Measurements from ENCODE around the gene SGPP1. TPM values are rescaled to one million over a fixed set of nuclear protein-coding genes. Genes with fewer than 3 reads are reported as not detected.

The SGPP1 gene
- total and polyA plus RNA-seq, 2 of the 8 experiments (the other 6 are each of a cell fraction or from before 2014, with no cell fraction given): 5.7 to 8.1 TPM

- no peak overlapping the region for H3K14ac ChIP-seq (ENCODE audit: insufficient read length)
- H3K9me3 ChIP-seq (ENCODE audit: insufficient read depth in 2 of 2, low read depth in 1 of 2, low read length in 1 of 2): no peaks in the 10 kb centered on the region
- H4K5ac ChIP-seq (ENCODE audit: insufficient read length, low read depth, low read length): no peak overlapping the region
- no peaks in the 10 kb centered on the region for H3K79me2 ChIP-seq (ENCODE audit: control insufficient read depth in 1 of 2, insufficient read depth in 2 of 2, low read length in 2 of 2)
- H4K8ac ChIP-seq (ENCODE audit: extremely low read depth, insufficient read depth, low read length): no peak overlapping the region
- WGBS, 2 experiments (ENCODE audit: extremely low coverage in 1 of 2, insufficient coverage in 1 of 2, insufficient read length in 1 of 2, insufficient replicate concordance in 2 of 2, low coverage in 1 of 2, low lambda C conversion rate in 2 of 2, missing lambda C conversion rate in 1 of 2): 92% methylated on average over 3 of the region's 3 CpGs; no CpG with 5 or more reads in 1 of the 2 experiments
- no peak overlapping the region for H3K23ac ChIP-seq (ENCODE audit: insufficient read length)
- no peak for FAIRE-seq
- H3K79me1 ChIP-seq (ENCODE audit: low read depth, low read length): no peaks in the 10 kb centered on the region
- H3K27me3 ChIP-seq (replicated peaks in 1 of 4; ENCODE audit: control insufficient read depth in 3 of 4, extremely low read depth in 1 of 4, insufficient read depth in 3 of 4, low read length in 3 of 4): no peaks in the 10 kb centered on the region
- no peak overlapping the region for H2AFZ ChIP-seq (ENCODE audit: low read length)
- no peak overlapping the region for H2BK120ac ChIP-seq (replicated peaks; ENCODE audit: low read depth, low read length)
- no peak overlapping the region for H3K4ac ChIP-seq (replicated peaks; ENCODE audit: insufficient read length, low read depth, low read length)
- no peaks in the 10 kb centered on the region for H3K23me2 ChIP-seq (ENCODE audit: low read depth, low read length)
- H4K91ac ChIP-seq (replicated peaks; ENCODE audit: insufficient read length, low read length): no peak overlapping the region
- no peak overlapping the region for H2BK20ac ChIP-seq (ENCODE audit: low read length)
- no peak overlapping the region for H2BK12ac ChIP-seq (ENCODE audit: low read depth, low read length)
- no peak overlapping the region for H3K18ac ChIP-seq (ENCODE audit: extremely low read depth, low read length)
- no peak overlapping the region for H2BK15ac ChIP-seq (ENCODE audit: low read length)
- no peak overlapping the region for H3K4me3 ChIP-seq (ENCODE audit: extremely low read depth in 1 of 4, insufficient read depth in 2 of 4, low read depth in 3 of 4, low read length in 4 of 4)
- no peaks in the 10 kb centered on the region for H4K20me1 ChIP-seq (replicated peaks in 1 of 2; ENCODE audit: control insufficient read depth in 1 of 2, insufficient read depth in 2 of 2, low read length in 2 of 2)
- no peak overlapping the region for H2AK5ac ChIP-seq (ENCODE audit: low read depth, low read length)
- ChIA-PET CTCF (ENCODE audit: partially characterized antibody) (interaction anchor here (1.2 kb wide), 1 partner anchor 12 kb away, joined by 3 read pairs; no protein-coding TSS in a partner anchor), POLR2A (ENCODE audit: partially characterized antibody) (interaction anchor here (0.7 kb wide), 1 partner anchor 17 kb away, joined by 4 read pairs; no protein-coding TSS in a partner anchor)
- no peak for DNase-seq (ENCODE audit: low read depth in 1 of 2, low spot score in 2 of 2)
- H3K4me2 ChIP-seq (ENCODE audit: insufficient read depth in 1 of 2, low read depth in 2 of 2, low read length in 2 of 2): no peak overlapping the region
- H3K36me3 ChIP-seq (ENCODE audit: control insufficient read depth in 2 of 4, insufficient read depth in 4 of 4, low read length in 3 of 4): no peaks in the 10 kb centered on the region
- H3K9ac ChIP-seq (replicated peaks in 1 of 4; ENCODE audit: extremely low read depth in 1 of 4, low read depth in 3 of 4, low read length in 3 of 4): no peak overlapping the region
- H3K27ac ChIP-seq (ENCODE audit: low read depth, low read length): no peak overlapping the region
- H3K4me1 ChIP-seq (replicated peaks in 1 of 4; ENCODE audit: control insufficient read depth in 3 of 4, insufficient read depth in 4 of 4, low read length in 3 of 4): no peaks in the 10 kb centered on the region
- no peak overlapping the region for H2BK5ac ChIP-seq (ENCODE audit: low read depth, low read length)
- no peak overlapping the region for H3K56ac ChIP-seq (replicated peaks; ENCODE audit: insufficient read length, low read depth, low read length)
- TF ChIP-seq CHD1 (IDR thresholded peaks at IDR 0.05; ENCODE audit: low read depth, low read length): no peak
- TF ChIP-seq RNF2 (IDR thresholded peaks at IDR 0.05; ENCODE audit: borderline replicate concordance, low read depth, low read length, missing control alignments, poor library complexity, severe bottlenecking): no peak
- TF ChIP-seq TCF12 (IDR thresholded peaks at IDR 0.05; ENCODE audit: low read depth, low read length): no peak
- no peak for TF ChIP-seq PHF8 (conservative IDR thresholded peaks at IDR 0.05; ENCODE audit: low read depth, low read length)
- no peak for TF ChIP-seq MAX (IDR thresholded peaks at IDR 0.05)
- no peak for TF ChIP-seq POU5F1 (IDR thresholded peaks at IDR 0.05; ENCODE audit: low read depth, low read length)
- no peak for TF ChIP-seq CBX5 (IDR thresholded peaks at IDR 0.05; ENCODE audit: low read depth, low read length)
- no peak for TF ChIP-seq USF2 (IDR thresholded peaks at IDR 0.05; ENCODE audit: low read length)
- no peak for TF ChIP-seq ASH2L (IDR thresholded peaks at IDR 0.05; ENCODE audit: low read length)
- no peak for TF ChIP-seq ATF2 (IDR thresholded peaks at IDR 0.05; ENCODE audit: low read length)
- no peak for TF ChIP-seq NANOG (IDR thresholded peaks at IDR 0.05; ENCODE audit: insufficient read depth, low read depth, low read length, poor library complexity, severe bottlenecking)
These were observed 38.7 kb downstream of the SGPP1 start for GRCh38 chr14:63689132-63689531.
